ENCODE results near the gene CDC42EP2. TPM values are rescaled to one million over a fixed set of nuclear protein-coding genes. Genes with fewer than 3 reads are reported as not detected.
"Not testable (repeated sequence)": the region's sequence is repeated elsewhere in the genome, so short reads cannot be mapped to it uniquely, and the experiment has no call there.

Gene CDC42EP2
- total RNA-seq, 4 donors from 2014 or later, result 2.5 to 4.2 (median 3.4) TPM; not detected in 1

DNA sequence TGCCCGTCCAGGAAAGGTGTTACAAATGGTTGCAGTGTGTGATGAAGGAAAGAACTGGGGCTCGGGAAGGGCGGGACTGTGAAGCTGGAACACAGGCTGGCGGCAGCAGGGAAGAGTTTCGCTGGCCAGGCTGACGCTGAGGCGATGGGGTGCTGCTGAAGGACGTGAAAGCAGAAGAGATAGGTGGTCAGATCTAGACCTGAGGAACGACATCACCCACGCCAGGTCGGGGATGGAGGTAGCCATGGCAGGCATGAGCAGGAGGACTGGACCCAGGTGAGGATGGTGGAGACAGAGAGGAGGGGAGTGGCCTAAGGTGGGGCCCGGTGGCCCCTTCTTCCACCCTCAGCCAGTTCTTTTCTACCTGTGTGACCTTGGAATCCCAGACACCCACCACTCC lies 9.1 kb downstream of the CDC42EP2 start:
- intact Hi-C loops (cut with DNase I; ENCODE audit: low total_unique reads), result no loop called here
- 70 to 72% methylated on average over 12 of the region's 12 CpGs for WGBS, 2 donors
- H3K4me3 ChIP-seq (ENCODE audit: low read depth, poor library complexity, severe bottlenecking), result no peak overlapping the region
- no peak for TF ChIP-seq POLR2A (IDR thresholded peaks at IDR 0.05)
- TF ChIP-seq, protein P1, sequence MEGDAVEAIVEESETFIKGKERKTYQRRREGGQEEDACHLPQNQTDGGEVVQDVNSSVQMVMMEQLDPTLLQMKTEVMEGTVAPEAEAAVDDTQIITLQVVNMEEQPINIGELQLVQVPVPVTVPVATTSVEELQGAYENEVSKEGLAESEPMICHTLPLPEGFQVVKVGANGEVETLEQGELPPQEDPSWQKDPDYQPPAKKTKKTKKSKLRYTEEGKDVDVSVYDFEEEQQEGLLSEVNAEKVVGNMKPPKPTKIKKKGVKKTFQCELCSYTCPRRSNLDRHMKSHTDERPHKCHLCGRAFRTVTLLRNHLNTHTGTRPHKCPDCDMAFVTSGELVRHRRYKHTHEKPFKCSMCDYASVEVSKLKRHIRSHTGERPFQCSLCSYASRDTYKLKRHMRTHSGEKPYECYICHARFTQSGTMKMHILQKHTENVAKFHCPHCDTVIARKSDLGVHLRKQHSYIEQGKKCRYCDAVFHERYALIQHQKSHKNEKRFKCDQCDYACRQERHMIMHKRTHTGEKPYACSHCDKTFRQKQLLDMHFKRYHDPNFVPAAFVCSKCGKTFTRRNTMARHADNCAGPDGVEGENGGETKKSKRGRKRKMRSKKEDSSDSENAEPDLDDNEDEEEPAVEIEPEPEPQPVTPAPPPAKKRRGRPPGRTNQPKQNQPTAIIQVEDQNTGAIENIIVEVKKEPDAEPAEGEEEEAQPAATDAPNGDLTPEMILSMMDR (IDR thresholded peaks at IDR 0.05), result no peak
- no peak for DNase-seq (ENCODE audit: low spot score in 2 of 2)

DNA sequence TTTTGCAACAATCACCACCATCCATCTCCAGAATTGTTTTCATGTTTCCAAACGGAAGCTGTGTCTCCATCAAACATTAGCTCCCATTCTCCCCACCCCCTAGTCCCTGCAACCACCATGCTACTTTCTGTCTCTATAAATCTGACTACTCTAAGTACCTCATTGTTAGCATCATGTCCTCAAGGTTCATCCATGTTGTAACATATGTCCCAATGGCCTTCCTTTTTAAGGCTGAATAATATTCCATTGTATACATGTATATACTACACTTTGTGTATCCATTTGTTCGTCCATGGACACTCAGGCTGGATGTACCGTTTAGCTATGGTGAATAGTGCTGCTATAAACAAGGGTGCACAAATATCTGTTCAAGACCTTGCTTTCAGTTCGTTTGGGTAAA lies 10.8 kb downstream of the CDC42EP2 start:
- 87 to 88% methylated on average over 4 of the region's 4 CpGs for WGBS, 2 donors
- H3K4me3 ChIP-seq (ENCODE audit: low read depth, poor library complexity, severe bottlenecking), result no peak overlapping the region
- DNase-seq (ENCODE audit: low spot score in 2 of 2), result no peak
- TF ChIP-seq, protein P1 (IDR thresholded peaks at IDR 0.05), result no peak
- no peak for TF ChIP-seq POLR2A (IDR thresholded peaks at IDR 0.05)
- intact Hi-C loops (cut with DNase I; ENCODE audit: low total_unique reads), result no loop called here

DNA sequence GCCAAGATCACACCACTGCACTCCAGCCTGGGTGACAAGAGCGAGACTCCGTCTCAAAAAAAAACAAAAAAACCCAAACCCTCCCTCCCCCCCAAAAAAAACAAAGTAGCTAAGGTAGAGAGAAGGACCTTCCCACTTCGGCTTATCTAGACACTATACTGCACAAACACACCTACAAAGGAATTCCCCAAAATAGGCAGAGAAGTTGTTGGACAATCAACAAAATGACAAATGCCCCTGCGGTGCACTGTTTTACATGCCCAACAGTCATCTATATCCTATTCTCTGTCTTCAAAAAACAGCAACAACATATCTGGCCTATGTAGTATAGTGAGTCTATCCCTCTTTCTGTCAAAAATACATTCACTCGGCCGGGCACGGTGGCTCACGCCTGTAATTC lies 12.4 kb downstream of the CDC42EP2 start:
- DNase-seq (ENCODE audit: low spot score in 2 of 2), result no peak
- no peak overlapping the region for H3K4me3 ChIP-seq (ENCODE audit: low read depth, poor library complexity, severe bottlenecking)
- intact Hi-C loops (cut with DNase I; ENCODE audit: low total_unique reads), result no loop called here
- TF ChIP-seq, protein P1 (IDR thresholded peaks at IDR 0.05), result no peak
- TF ChIP-seq POLR2A (IDR thresholded peaks at IDR 0.05), result no peak
- 91 to 94% methylated on average over 8 of the region's 8 CpGs for WGBS, 2 donors

DNA sequence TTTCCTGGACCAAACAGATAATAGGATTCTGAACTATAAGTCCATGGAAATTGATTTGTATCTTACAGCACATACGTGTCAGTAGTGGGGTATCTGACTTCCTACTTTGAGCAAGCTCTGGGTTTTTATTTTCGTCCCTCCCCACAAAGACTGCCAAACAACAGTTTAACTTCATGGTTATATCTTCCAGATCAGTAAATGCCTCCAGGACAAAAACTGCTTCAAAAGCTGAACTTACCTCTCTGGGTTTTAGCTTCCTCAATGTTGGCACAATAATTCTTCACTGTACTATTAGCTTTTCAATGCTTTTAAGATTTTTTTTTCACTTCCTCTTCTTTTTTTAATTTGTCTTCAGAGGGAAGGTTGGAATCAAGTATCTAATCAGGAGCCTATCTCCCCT lies 14.8 kb downstream of the CDC42EP2 start:
- H3K4me3 ChIP-seq (ENCODE audit: low read depth, poor library complexity, severe bottlenecking), result no peak overlapping the region
- intact Hi-C loops (cut with DNase I; ENCODE audit: low total_unique reads), result no loop called here
- no peak for DNase-seq (ENCODE audit: low spot score in 2 of 2)
- TF ChIP-seq, protein P1 (IDR thresholded peaks at IDR 0.05), result no peak
- no peak for TF ChIP-seq POLR2A (IDR thresholded peaks at IDR 0.05)
- 13 to 17% methylated on average over 2 of the region's 2 CpGs for WGBS, 2 donors

DNA sequence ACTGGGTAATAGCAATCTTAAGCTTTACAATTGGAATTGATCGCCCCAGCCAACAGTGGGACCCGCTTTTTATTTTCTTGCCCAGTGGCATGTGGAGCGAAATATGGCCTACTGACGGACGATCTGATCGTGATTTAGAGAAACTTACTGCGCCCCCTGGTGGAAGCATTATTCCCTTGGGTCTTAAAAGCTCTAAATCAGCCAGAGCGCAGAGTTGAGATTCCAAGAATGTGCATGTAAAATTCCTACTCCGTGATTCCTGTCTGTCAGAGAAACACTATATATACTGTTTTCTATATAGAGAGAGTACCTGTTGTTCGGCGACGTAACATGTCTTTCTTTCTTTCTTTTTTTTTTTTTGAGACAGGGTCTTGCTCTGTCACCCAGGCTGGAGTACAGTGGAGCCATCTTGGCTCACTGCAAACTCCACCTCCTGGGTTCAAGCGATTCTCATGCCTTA lies 15.3 kb downstream of the CDC42EP2 start:
- H3K4me3 ChIP-seq (ENCODE audit: low read depth, poor library complexity, severe bottlenecking), result no peak overlapping the region
- 3 to 5% methylated on average over 13 of the region's 13 CpGs for WGBS, 2 donors
- DNase-seq (ENCODE audit: low spot score in 2 of 2), result peak; percentile 94 to 97
- intact Hi-C loops (cut with DNase I; ENCODE audit: low total_unique reads), result no loop called here
- no peak for TF ChIP-seq POLR2A (IDR thresholded peaks at IDR 0.05)
- TF ChIP-seq, protein P1 (IDR thresholded peaks at IDR 0.05), result no peak

DNA sequence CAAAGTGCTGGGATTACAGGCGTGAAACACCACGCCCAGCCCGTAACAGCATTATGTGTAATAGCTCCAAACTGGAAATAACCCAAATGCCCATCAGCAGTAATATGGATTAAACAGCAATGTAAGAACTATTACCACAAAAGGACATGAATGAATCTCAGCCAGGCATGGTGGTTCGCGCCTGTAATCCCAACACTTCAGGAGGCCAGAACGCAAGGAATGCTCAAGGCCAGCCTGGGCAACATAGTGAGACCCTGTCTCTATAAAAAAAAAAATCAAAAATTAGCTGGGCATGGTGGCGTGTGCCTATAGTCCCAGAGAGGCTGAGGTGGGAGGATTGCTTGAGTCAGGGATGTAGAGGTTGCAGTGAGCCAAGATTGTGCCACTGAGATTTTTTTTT lies 15.9 kb downstream of the CDC42EP2 start:
- DNase-seq (ENCODE audit: low spot score in 2 of 2), result no peak
- TF ChIP-seq, protein P1 (IDR thresholded peaks at IDR 0.05), result no peak
- no peak for TF ChIP-seq POLR2A (IDR thresholded peaks at IDR 0.05)
- WGBS, 2 donors, result 44 to 50% methylated on average over 7 of the region's 7 CpGs
- H3K4me3 ChIP-seq (ENCODE audit: low read depth, poor library complexity, severe bottlenecking), result no peak overlapping the region
- intact Hi-C loops (cut with DNase I; ENCODE audit: low total_unique reads), result no loop called here

DNA sequence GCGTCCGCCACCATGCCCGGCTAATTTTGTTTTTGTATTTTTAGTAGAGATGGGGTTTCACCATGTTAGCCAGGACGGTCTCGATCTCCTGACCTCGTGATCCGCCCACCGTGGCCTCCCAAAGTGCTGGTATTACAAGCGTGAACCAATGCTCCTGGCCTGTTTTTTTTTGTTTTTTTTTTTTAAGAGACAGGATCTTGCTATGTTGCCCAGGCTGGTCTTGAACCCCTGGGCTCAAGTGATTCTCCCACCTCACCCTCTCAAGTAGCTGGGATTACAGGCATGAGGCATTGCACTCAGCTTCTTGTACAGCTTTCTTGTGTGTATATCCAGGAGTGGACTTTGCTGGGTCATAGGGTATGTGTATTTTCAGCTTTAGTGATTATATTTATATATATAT lies 17.9 kb downstream of the CDC42EP2 start:
- intact Hi-C loops (cut with DNase I; ENCODE audit: low total_unique reads); H3K4me3 ChIP-seq (ENCODE audit: low read depth, poor library complexity, severe bottlenecking); DNase-seq (ENCODE audit: low spot score in 2 of 2): not testable (repeated sequence)
- 93 to 95% methylated on average over 9 of the region's 9 CpGs for WGBS, 2 donors

All from lower leg skin (tissue), 4 donors.